H7 (cell line): ENCODE results near the gene STYXL1. TPM values are rescaled to one million over a fixed set of nuclear protein-coding genes. Genes with fewer than 3 reads are reported as not detected.
A peak's percentile ranks its signal among the peaks of the same experiment; 100 is the strongest.
"Not testable (repeated sequence)": the region's sequence is repeated elsewhere in the genome, so short reads cannot be mapped to it uniquely, and the experiment has no call there.

Experiments used
- DNase-seq: peaks from one replicate; pipeline ENCODE4 v3.0.0; 2012
- H3K27me3 ChIP-seq: 2 replicates; pipeline ENCODE4 v1.6.0; 2011; ENCODE audit warnings: mild to moderate bottlenecking, low read length; ENCODE audit not compliant: control insufficient read depth, insufficient read depth
- H3K36me3 ChIP-seq: replicated peaks from 2 replicates; pipeline ENCODE4 v1.5.1; 2011; ENCODE audit warnings: low read length; ENCODE audit not compliant: control insufficient read depth, insufficient read depth
- H3K4me3 ChIP-seq: 2 replicates; pipeline ENCODE4 v1.5.1; 2011; ENCODE audit warnings: low read depth, mild to moderate bottlenecking, control low read depth, low read length, moderate library complexity; ENCODE audit not compliant: insufficient read depth
- total RNA-seq: library from RNA; depleted of rRNA; stranded (reverse); fragments of >200 nt; shearing (Covaris generic); gene quantifications from 2 replicates; pipeline ENCODE4 v1.2.3, GENCODE V29; 2014

Gene STYXL1
- total RNA-seq, 1 experiment from 2014 or later = 53.1 TPM

- no peak overlapping the region for H3K4me3 ChIP-seq
- H3K27me3 ChIP-seq = no peaks in the 10 kb centered on the region
- DNase-seq = no peak
- H3K36me3 ChIP-seq = peaks cover 56% of the 10 kb centered on the region
These were observed 9.5 kb upstream of the STYXL1 start for GRCh38 chr7:76057103-76057812.

- H3K27me3 ChIP-seq = no peaks in the 10 kb centered on the region
- no peak overlapping the region for H3K4me3 ChIP-seq
- peaks cover 48% of the 10 kb centered on the region for H3K36me3 ChIP-seq
- no peak for DNase-seq
These were observed 8.4 kb upstream of the STYXL1 start for GRCh38 chr7:76056241-76056640.

- Histone ChIP-seq H3K36me3 (peaks cover 32% of the 10 kb centered on the region), H3K27me3 (no peaks in the 10 kb centered on the region), H3K4me3 (no peak overlapping the region)
- DNase-seq = no peak
These were observed 6.6 kb upstream of the STYXL1 start for GRCh38 chr7:76054123-76055120.

GRCh38 chr7:76053461-76053860 is 5.7 kb upstream of the STYXL1 start:
- Histone ChIP-seq H3K4me3 (no peak overlapping the region), H3K36me3 (peaks cover 24% of the 10 kb centered on the region), H3K27me3 (no peaks in the 10 kb centered on the region)
- no peak for DNase-seq

- H3K27me3 ChIP-seq, DNase-seq, H3K4me3 ChIP-seq: not testable (repeated sequence)
- peaks cover 17% of the 10 kb centered on the region for H3K36me3 ChIP-seq
These were observed 4.9 kb upstream of the STYXL1 start for GRCh38 chr7:76052681-76053080.

- no peaks in the 10 kb centered on the region for H3K27me3 ChIP-seq
- H3K4me3 ChIP-seq = no peak overlapping the region
- DNase-seq = no peak
- H3K36me3 ChIP-seq = peaks cover 8% of the 10 kb centered on the region
These were observed 4.0 kb upstream of the STYXL1 start for GRCh38 chr7:76051840-76052239.

GRCh38 chr7:76050545-76050944 is 2.7 kb upstream of the STYXL1 start:
- Histone ChIP-seq H3K27me3 (no peaks in the 10 kb centered on the region), H3K4me3 (no peak overlapping the region), H3K36me3 (peaks cover 6% of the 10 kb centered on the region)
- DNase-seq = no peak

- H3K36me3 ChIP-seq = peaks cover 5% of the 10 kb centered on the region
- no peaks in the 10 kb centered on the region for H3K27me3 ChIP-seq
- no peak for DNase-seq
- H3K4me3 ChIP-seq = no peak overlapping the region; the same call in 1 of the 2 replicates
These were observed 1.5 kb upstream of the STYXL1 start for GRCh38 chr7:76049295-76049694.

- Histone ChIP-seq H3K27me3 (no peaks in the 10 kb centered on the region), H3K36me3 (peaks cover 2% of the 10 kb centered on the region), H3K4me3 (peak overlapping the region; percentile 95)
- peak; percentile 78 for DNase-seq
These were observed 828 bp upstream of the STYXL1 start for GRCh38 chr7:76048668-76048988.

- Histone ChIP-seq H3K36me3 (no peaks in the 10 kb centered on the region; the same call in 1 of the 2 replicates), H3K27me3 (no peaks in the 10 kb centered on the region), H3K4me3 (peak overlapping the region; percentile 95)
- no peak for DNase-seq
These were observed 442 bp downstream of the STYXL1 start for GRCh38 chr7:76047305-76047810.

- Histone ChIP-seq H3K4me3 (no peak overlapping the region), H3K27me3 (no peaks in the 10 kb centered on the region), H3K36me3 (no peaks in the 10 kb centered on the region)
- DNase-seq = no peak
These were observed 3.4 kb downstream of the STYXL1 start for GRCh38 chr7:76044375-76044865.

- no peak overlapping the region for H3K4me3 ChIP-seq
- no peak for DNase-seq
- H3K27me3 ChIP-seq = no peaks in the 10 kb centered on the region
- H3K36me3 ChIP-seq = no peaks in the 10 kb centered on the region
These were observed 7.7 kb downstream of the STYXL1 start for GRCh38 chr7:76040126-76040525.

GRCh38 chr7:76037310-76037709 is 10.5 kb downstream of the STYXL1 start:
- Histone ChIP-seq H3K27me3 (no peaks in the 10 kb centered on the region), H3K4me3 (no peak overlapping the region), H3K36me3 (no peaks in the 10 kb centered on the region)
- DNase-seq = no peak

GRCh38 chr7:76031964-76032363 is 15.8 kb downstream of the STYXL1 start:
- Histone ChIP-seq H3K36me3 (peaks cover 2% of the 10 kb centered on the region), H3K4me3 (no peak overlapping the region), H3K27me3 (no peaks in the 10 kb centered on the region)
- DNase-seq = no peak

- H3K36me3 ChIP-seq, H3K4me3 ChIP-seq, DNase-seq, H3K27me3 ChIP-seq: not testable (repeated sequence)
These were observed 18.1 kb downstream of the STYXL1 start for GRCh38 chr7:76029682-76030081.
